IgD-negative memory B cell (primary cell): ENCODE results near the gene SPTLC2. TPM values are rescaled to one million over a fixed set of nuclear protein-coding genes. Genes with fewer than 3 reads are reported as not detected.

Experiments used
- H3K27ac Mint-ChIP-seq, 3 donors: one replicate each; pipeline ENCODE4 v1.8.0; 2020 to 2022; ENCODE audit warnings: mild to moderate bottlenecking in 3 of 3, mixed read lengths in 3 of 3, moderate library complexity in 1 of 3
- H3K27me3 Mint-ChIP-seq: one replicate; pipeline ENCODE4 v1.8.0; 2021; ENCODE audit warnings: mixed read lengths
- H3K36me3 Mint-ChIP-seq: one replicate; pipeline ENCODE4 v1.8.0; 2020; ENCODE audit warnings: mild to moderate bottlenecking, mixed read lengths
- H3K4me1 Mint-ChIP-seq, 3 donors: one replicate each; pipeline ENCODE4 v1.8.0; 2020 to 2022; ENCODE audit warnings: mixed read lengths in 3 of 3, mild to moderate bottlenecking in 1 of 3
- H3K4me3 Mint-ChIP-seq, 4 donors: one replicate each; pipeline ENCODE4 v1.8.0; 2020 to 2022; ENCODE audit warnings: mild to moderate bottlenecking in 4 of 4, mixed read lengths in 4 of 4, moderate library complexity in 3 of 4
- H3K9me3 Mint-ChIP-seq, 3 donors: one replicate each; pipeline ENCODE4 v1.8.0; 2020 to 2021; ENCODE audit warnings: mixed read lengths in 3 of 3, mild to moderate bottlenecking in 1 of 3
- polyA plus RNA-seq: library from polyadenylated mRNA; unstranded; fragments of 300-500 nt; fragmentation: Illumina TruSeq; gene quantifications from one replicate; pipeline ENCODE4 v1.2.3, GENCODE V29; 2021

SPTLC2 gene
- polyA plus RNA-seq, 1 donor from 2014 or later = 20.3 TPM

DNA sequence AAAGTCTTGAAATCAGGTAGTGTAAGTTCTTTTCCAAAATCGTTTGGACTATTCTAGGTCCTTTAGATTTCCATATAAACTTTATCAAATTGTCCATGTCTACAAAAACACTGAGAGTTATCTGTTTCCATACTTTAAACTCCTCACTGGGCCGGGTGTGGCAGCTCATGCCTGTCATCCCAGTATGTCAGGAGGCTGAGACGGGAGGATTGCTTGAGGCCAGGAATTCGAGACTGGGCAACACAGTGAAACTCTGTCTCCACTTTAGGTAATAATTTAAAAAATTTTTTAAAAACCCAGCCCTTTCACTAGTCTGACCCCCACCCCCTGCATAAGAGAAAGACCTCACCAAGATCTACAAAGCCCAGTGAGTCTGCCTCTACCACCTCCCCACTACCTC is 111.4 kb downstream of the SPTLC2 start:
- Mint-ChIP-seq H3K27ac (no peak overlapping the region), H3K4me3 (no peak overlapping the region), H3K4me1 (peaks cover 0 to 5% (median 3%) of the 10 kb centered on the region in 3 donors), H3K27me3 (peaks cover 5% of the 10 kb centered on the region), H3K36me3 (peaks cover 11% of the 10 kb centered on the region), H3K9me3 (peaks cover 2 to 5% (median 4%) of the 10 kb centered on the region in 3 donors)

DNA sequence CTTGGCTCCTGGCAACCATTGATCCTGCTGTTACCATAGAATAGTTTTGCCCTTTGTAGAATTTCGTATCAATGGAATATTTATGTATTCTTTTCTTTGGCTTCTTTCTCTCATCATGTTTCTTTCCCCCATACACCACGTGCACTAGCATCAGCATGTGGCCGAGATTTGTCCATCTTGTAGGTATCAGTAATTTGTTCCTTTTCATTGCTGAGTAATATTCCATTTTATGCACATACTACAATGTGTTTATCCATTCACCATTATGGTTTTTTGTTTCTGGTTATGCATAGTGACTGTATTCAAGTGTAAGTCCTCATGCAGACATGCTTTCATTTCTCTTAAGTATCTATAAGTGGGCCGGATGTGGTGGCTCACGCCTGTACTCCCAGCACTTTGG is 113.3 kb downstream of the SPTLC2 start:
- H3K27me3 Mint-ChIP-seq = peaks cover 15% of the 10 kb centered on the region
- no peak overlapping the region for H3K27ac Mint-ChIP-seq
- H3K4me3 Mint-ChIP-seq = no peak overlapping the region
- peaks cover 2 to 5% (median 4%) of the 10 kb centered on the region in 3 donors for H3K9me3 Mint-ChIP-seq
- peaks cover 3 to 5% (median 3%) of the 10 kb centered on the region in 3 donors for H3K4me1 Mint-ChIP-seq
- H3K36me3 Mint-ChIP-seq = peaks cover 5% of the 10 kb centered on the region

DNA sequence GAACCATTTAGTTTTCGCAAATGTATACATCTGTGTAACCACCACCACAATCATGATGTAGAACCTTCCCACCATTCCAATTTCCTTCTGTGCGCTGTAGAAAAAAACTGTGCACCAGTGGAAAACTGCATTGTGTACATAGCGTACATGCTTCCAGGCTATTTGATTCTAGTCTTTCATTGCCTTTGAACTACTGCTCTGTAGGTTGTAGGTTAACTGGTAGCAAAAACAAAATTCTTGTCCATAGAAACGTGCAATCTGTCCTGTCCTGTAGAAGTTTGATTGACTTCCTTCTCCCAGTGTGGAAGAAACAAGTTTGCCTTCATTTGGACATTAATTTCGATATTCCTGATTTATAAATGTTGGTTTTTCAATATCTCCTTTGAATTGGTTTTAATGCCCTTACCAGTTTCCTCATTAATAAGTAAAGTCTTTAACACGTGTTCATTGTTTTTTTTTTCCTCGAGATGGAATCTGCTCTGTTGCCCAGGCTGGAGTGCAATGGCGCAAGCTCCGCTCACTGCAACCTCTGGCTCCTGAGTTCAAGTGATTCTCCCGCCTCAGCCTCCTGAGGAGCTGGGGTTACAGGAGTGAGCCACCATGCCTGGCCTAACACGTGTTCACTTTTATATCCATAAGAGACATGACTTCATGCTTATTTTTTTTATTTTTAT is 114.2 kb downstream of the SPTLC2 start:
- Mint-ChIP-seq H3K36me3 (peaks cover 3% of the 10 kb centered on the region), H3K4me1 (peaks cover 5 to 8% (median 6%) of the 10 kb centered on the region in 3 donors), H3K27ac (no peak overlapping the region)

DNA sequence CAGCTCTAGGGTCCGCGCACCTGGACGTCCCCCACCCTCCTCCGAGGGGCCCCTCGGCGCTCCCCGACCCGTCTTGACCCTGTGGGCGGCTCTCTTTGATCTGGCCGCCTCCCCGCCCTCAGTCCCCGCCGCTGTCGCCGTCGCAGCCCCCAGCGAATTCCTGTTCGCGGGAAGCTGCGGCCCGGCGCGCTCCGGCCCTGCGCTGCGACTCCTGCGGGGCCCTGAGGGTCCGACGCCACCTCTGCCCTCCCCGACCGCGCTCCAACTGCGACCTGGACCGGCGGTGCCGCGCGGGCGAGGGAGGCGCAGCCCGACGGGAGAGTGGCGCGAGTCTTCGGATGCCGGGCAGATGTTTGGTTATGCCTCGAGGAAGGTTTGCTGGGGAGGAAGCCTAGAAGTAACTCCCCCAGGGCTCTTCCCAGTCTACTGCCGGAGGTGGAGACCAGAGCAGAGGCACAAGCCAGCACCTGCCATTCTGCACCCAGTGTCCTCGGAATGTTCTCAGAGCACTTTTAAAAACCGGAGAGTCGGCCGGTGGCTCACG is 117.4 kb downstream of the SPTLC2 start:
- Mint-ChIP-seq H3K4me1 (peaks cover 5 to 8% (median 6%) of the 10 kb centered on the region in 3 donors), H3K36me3 (no peaks in the 10 kb centered on the region), H3K4me3 (peak overlapping the region; percentile 79 to 89 (median 80)), H3K27me3 (peaks cover 25% of the 10 kb centered on the region), H3K27ac (no peak overlapping the region), H3K9me3 (peaks cover 2 to 5% (median 4%) of the 10 kb centered on the region in 3 donors)

More for the DNA sequence above, 114.2 kb downstream of the SPTLC2 start:
- Mint-ChIP-seq H3K4me3 (no peak overlapping the region), H3K27me3 (peaks cover 19% of the 10 kb centered on the region), H3K9me3 (peaks cover 2 to 5% (median 4%) of the 10 kb centered on the region in 3 donors)

DNA sequence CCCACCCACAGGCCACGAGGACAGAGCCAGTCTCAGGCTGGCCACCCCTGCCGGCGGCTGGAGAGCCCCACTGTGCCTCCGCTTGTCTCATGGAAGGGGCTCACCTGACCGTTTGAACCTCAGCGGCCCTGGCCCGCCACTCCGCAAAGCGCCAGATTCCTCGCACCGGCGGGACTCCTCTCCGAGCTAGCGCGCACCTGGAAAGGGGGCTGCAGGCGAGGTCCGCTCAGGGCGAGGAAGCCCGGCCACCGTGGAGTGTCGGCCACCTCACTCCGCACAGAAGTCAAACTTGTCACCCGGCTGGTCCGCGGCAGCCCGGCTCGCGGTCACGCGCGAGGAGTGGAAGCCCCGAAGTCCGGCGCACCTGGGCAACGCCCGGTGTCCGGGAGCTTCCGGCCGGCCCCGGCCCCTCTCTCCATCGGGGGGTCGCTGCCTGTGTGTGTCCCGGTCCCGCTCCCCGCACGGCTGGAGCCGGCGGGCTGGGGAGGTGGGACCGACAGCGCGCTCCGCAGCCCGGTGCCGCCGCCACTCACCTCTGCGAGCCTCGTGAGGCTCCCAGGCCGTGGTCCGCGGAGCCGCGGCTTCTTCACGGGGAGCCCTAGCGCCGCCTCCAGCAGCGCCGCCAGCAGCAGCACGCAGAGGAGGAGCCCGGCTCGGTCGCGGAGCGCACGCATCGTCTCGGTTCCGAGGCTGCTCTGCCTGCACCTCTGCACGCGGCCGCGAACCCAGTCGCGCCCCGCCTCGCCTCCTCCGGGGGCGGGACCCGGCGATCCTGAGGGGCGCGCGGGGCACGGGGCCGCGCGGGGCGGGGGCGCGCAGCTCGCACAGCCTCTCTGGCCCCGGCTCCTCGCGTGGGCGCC is 118.1 kb downstream of the SPTLC2 start, which contains the start of gene ISM2:
Gene ISM2, minus strand, starts transcription at position 697 of the 860 bp plus-strand sequence. Its CDS starts 23 bp downstream, at position 674.
- Mint-ChIP-seq H3K9me3 (peaks cover 2 to 4% (median 3%) of the 10 kb centered on the region in 3 donors), H3K4me1 (peaks cover 5 to 8% (median 6%) of the 10 kb centered on the region in 3 donors), H3K27me3 (peaks cover 25% of the 10 kb centered on the region), H3K27ac (no peak within 1 kb of the TSS), H3K36me3 (no peaks in the 10 kb centered on the region), H3K4me3 (peak within 1 kb of the TSS; percentile 80 to 92 (median 84))

DNA sequence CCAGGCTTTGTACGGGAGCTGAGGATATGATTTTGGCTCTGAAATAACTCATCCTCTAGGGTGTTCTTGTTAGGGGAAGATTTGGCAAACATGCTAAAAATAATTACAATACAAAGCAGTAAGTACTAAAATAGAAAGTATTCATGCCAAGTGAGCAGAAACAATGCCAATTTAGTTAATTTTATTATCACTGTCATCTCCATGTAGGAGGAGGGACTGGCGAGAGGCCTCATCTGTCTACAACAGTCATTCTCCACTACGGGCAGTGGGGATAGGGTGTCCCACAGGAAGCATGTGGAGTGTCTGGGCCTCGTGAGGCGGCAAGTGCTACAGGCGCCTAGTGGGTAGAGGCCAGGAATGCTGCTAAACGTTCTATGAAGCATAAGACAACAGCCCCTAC is 121.1 kb downstream of the SPTLC2 start:
- H3K4me3 Mint-ChIP-seq = no peak overlapping the region
- peaks cover 22% of the 10 kb centered on the region for H3K27me3 Mint-ChIP-seq
- no peaks in the 10 kb centered on the region for H3K36me3 Mint-ChIP-seq
- H3K9me3 Mint-ChIP-seq = no peaks in the 10 kb centered on the region
- peaks cover 2 to 7% (median 6%) of the 10 kb centered on the region in 3 donors for H3K4me1 Mint-ChIP-seq
- H3K27ac Mint-ChIP-seq = no peak overlapping the region

DNA sequence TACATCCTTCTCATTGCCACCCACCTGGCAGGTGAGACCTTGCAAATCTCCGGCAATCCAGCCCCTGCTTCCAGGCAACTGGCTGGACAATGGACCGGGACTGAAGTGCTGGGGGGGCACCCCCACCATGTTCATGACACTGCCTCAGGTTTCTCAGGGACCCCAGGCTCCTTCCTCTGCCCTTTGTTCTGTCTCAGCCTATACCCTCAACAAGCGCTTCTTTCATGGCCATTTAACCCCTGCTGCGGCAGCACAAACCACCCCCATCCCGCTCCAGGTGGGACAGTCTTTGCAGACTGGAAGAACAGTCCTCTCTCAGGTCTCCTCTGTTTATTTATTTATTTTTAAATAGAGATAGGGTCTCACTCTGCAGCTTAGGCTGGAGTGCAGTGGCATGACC is 125.4 kb downstream of the SPTLC2 start:
- H3K9me3 Mint-ChIP-seq = no peaks in the 10 kb centered on the region
- H3K4me1 Mint-ChIP-seq = no peaks in the 10 kb centered on the region
- no peak overlapping the region for H3K27ac Mint-ChIP-seq
- no peaks in the 10 kb centered on the region for H3K36me3 Mint-ChIP-seq
- peaks cover 4% of the 10 kb centered on the region for H3K27me3 Mint-ChIP-seq
- H3K4me3 Mint-ChIP-seq = no peak overlapping the region

DNA sequence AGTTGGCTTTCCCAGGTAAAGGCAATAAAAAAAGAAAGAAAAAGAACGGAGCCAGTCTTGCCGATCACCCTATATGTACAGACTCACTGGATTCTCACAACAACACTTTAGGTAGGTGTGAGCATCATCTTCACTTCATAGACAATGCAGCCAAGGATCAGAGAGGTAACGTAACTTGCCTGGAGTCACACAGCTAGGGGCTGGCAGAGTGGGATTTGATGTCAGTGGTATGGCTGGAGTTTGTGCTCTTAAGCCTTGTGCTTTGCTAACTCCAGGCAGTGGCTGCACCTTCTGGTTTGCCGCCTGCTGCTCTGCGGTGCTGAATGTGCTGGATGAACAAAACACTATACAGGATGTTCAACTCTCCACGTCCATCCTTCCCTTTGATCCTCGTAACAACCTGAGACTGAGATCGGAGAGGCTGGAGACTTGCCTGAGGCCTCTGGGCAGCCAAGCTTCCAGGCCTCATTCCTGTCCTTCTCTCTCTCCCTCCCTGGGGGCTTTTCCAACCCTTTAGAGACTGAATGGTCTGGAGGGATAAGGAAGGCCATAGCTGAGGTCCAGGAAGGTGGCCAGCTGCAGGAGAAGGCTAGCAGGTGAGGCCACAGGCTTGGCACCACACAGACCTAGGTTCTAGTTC is 126.0 kb downstream of the SPTLC2 start:
- H3K9me3 Mint-ChIP-seq = no peaks in the 10 kb centered on the region
- peak overlapping the region in 1 of 4 donors; percentile 41 for H3K4me3 Mint-ChIP-seq
- H3K36me3 Mint-ChIP-seq = no peaks in the 10 kb centered on the region
- no peaks in the 10 kb centered on the region for H3K4me1 Mint-ChIP-seq
- no peak overlapping the region for H3K27ac Mint-ChIP-seq
- no peaks in the 10 kb centered on the region for H3K27me3 Mint-ChIP-seq

DNA sequence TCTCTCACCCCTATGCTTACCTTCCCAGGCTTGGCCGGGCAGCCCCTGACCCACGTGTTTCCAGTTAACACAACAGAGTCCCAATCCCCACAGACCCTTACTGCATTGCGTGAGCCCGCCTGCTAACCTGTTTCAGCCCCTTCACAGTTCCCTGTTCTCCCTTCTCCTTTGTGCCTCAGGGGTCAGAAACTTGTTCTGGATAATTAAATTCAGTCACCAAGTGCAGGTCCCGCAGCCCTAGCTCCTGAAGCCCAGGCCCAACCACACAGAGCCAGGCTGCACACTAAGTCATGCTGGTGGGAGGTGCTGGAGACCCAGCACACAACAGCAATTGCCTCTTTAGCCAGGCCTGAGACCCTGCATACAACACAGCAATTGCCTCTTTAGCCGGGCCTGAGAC is 127.4 kb downstream of the SPTLC2 start:
- no peak overlapping the region for H3K27ac Mint-ChIP-seq
- no peaks in the 10 kb centered on the region for H3K27me3 Mint-ChIP-seq
- H3K9me3 Mint-ChIP-seq = no peaks in the 10 kb centered on the region
- H3K4me1 Mint-ChIP-seq = no peaks in the 10 kb centered on the region
- no peak overlapping the region for H3K4me3 Mint-ChIP-seq
- H3K36me3 Mint-ChIP-seq = no peaks in the 10 kb centered on the region

DNA sequence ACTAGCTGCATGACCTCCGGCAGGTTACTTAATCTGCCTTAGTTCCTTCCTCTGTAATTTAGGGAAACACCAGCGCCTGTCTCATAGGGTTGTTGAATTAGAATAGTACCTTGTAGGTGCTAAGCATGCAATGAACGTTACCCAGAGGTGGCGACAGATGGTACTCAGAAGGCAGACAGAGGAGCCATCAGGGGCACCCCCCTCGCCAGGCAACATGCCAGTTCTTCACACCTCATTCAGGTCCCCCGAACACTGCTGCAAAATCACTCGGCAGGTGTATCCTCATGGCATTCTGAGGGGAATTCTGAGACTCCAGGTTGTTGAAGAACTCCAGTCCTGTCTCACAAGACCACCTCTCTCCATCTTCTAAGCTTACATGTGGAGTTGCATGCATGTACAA is 127.9 kb downstream of the SPTLC2 start:
- no peaks in the 10 kb centered on the region for H3K4me1 Mint-ChIP-seq
- H3K4me3 Mint-ChIP-seq = no peak overlapping the region
- no peaks in the 10 kb centered on the region for H3K27me3 Mint-ChIP-seq
- no peaks in the 10 kb centered on the region for H3K36me3 Mint-ChIP-seq
- no peaks in the 10 kb centered on the region for H3K9me3 Mint-ChIP-seq
- no peak overlapping the region for H3K27ac Mint-ChIP-seq

DNA sequence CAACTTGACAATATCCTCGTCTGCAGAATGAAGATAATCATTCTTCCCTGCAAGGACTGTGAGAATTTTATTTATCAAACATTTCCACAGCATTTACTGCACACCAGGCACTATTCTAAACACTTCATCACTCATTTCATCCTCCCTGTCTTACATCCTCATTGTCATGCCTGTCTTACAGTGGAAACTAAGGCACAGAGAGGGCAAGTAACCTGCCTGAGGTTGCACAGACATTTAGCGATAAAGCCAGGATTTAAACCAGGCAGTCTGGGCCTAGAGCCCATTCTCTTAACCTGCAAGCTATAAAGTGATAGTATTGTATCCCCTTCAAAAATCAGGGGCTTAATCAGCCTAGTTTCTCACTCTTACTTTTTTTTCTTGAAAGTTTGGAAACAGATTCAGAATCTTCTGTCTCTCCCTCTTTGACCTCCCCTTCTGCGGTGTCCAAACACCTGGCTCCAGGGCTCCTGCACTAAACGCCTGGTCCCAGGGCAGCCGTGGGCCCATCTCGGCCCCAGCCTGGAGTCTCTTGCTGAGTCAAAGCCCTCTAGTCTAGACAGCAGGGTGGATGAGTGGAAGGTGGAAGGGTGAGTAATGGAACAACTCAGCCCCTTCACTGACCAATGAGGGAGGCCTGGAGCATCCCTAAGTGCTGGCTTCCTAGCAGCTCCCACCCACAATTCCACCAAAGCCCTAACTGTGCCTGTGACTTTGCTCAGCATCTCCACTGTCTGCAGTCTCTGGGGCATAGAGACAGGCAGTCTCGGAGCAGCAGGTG is 130.3 kb downstream of the SPTLC2 start:
- Mint-ChIP-seq H3K27me3 (no peaks in the 10 kb centered on the region), H3K36me3 (no peaks in the 10 kb centered on the region), H3K4me3 (no peak overlapping the region), H3K27ac (no peak overlapping the region), H3K9me3 (no peaks in the 10 kb centered on the region), H3K4me1 (no peaks in the 10 kb centered on the region)

DNA sequence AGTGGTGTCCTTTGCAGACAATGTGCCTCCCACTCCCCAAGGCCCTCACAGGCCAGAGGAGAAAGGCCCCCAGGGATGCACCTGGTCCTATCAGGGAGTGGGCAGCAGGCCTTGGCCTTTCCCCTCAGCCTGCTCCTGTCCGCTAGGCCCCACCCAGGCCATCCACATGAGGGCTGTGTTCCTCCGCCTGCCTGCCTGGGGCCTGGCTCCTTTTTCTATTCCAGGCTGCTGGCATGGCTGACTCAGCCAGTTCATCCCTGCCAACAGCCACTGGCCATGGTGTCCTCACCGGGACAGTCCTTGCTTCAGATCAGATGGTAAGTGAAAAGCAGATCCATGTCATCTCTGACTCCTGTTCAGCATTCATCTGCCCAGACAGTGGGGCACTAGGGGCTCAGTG is 131.2 kb downstream of the SPTLC2 start:
- no peaks in the 10 kb centered on the region for H3K27me3 Mint-ChIP-seq
- H3K27ac Mint-ChIP-seq = no peak overlapping the region
- no peaks in the 10 kb centered on the region for H3K36me3 Mint-ChIP-seq
- no peaks in the 10 kb centered on the region for H3K9me3 Mint-ChIP-seq
- no peak overlapping the region for H3K4me3 Mint-ChIP-seq
- no peaks in the 10 kb centered on the region for H3K4me1 Mint-ChIP-seq

DNA sequence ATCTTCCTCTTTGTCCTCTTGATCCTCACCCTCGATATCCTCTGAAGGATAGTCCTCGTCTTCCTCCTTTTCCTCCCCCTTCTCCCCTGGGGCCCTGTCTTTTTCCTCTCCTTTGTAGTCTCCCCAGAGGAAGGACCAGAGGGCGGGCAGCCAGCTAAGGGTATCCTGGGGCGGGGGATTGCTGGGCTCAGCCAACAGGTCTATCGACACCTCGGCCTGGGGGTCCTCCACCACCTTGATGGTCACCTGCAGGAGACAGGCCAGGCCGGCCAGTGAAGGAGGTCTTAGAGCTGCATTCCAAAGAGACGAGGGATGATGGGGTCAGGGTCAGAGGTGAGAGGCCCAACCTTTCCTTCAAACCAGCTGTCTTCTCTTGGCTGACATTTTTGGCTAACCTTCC is 134.0 kb downstream of the SPTLC2 start:
- Mint-ChIP-seq H3K4me3 (no peak overlapping the region), H3K36me3 (no peaks in the 10 kb centered on the region), H3K27ac (no peak overlapping the region), H3K27me3 (no peaks in the 10 kb centered on the region), H3K9me3 (no peaks in the 10 kb centered on the region), H3K4me1 (no peaks in the 10 kb centered on the region)

DNA sequence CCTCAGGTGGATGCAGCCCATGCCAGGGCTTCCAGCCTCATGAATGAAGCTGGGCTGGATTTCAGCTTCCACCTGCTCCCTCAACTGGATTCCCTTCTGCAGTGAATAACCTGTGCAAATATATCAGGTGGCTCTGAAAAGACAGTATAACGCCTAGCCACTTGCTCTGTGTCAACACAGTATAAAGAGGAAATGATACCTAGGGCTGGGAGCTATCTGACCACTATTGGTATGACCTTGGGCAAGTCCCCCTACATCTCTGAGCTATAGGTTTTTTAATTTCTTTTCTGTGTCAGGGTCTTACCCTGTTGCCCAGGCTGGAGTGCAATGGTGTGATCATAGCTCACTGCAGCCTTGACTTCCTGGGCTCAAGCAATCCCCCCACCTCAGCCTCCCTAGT is 137.6 kb downstream of the SPTLC2 start:
- no peak overlapping the region for H3K27ac Mint-ChIP-seq
- no peaks in the 10 kb centered on the region for H3K9me3 Mint-ChIP-seq
- no peaks in the 10 kb centered on the region for H3K27me3 Mint-ChIP-seq
- no peaks in the 10 kb centered on the region for H3K4me1 Mint-ChIP-seq
- H3K36me3 Mint-ChIP-seq = no peaks in the 10 kb centered on the region
- H3K4me3 Mint-ChIP-seq = no peak overlapping the region
